ENCODE data around the gene IRF6. TPM values are rescaled to one million over a fixed set of nuclear protein-coding genes. Genes with fewer than 3 reads are reported as not detected.
A peak's percentile ranks its signal among the peaks of the same experiment; 100 is the strongest.

Gene IRF6
- total RNA-seq, 1 donor from 2014 or later: 43.3 TPM

- peaks cover 16% of the 10 kb centered on the region for H3K27me3 ChIP-seq (ENCODE audit: low read depth)
- no peak for DNase-seq
- H3K36me3 ChIP-seq: no peaks in the 10 kb centered on the region
- TF ChIP-seq CTCF (IDR thresholded peaks at IDR 0.05; ENCODE audit: borderline replicate concordance): no peak
- H3K4me3 ChIP-seq: no peak overlapping the region
- H3K9me3 ChIP-seq (replicated peaks): no peaks in the 10 kb centered on the region
- intact Hi-C loops (cut with micrococcal nuclease): no loop called here
- no peaks in the 10 kb centered on the region for H3K4me1 ChIP-seq
- H3K27ac ChIP-seq (replicated peaks): no peak overlapping the region
Observed at GRCh38 chr1:209815490-209815889, 9.5 kb upstream of the IRF6 start.

- H3K36me3 ChIP-seq: no peaks in the 10 kb centered on the region
- intact Hi-C loops (cut with micrococcal nuclease): no loop called here
- DNase-seq: no peak
- H3K4me3 ChIP-seq: no peak overlapping the region
- peaks cover 5% of the 10 kb centered on the region for H3K27me3 ChIP-seq (ENCODE audit: low read depth)
- no peak for TF ChIP-seq CTCF (IDR thresholded peaks at IDR 0.05; ENCODE audit: borderline replicate concordance)
- H3K27ac ChIP-seq (replicated peaks): no peak overlapping the region
- peaks cover under 1% of the 10 kb centered on the region for H3K4me1 ChIP-seq
- no peaks in the 10 kb centered on the region for H3K9me3 ChIP-seq (replicated peaks)
Observed at GRCh38 chr1:209813902-209814301, 8.0 kb upstream of the IRF6 start.

GRCh38 chr1:209810783-209811182, 4.8 kb upstream of the IRF6 start:
- Histone ChIP-seq H3K4me3 (no peak overlapping the region), H3K36me3 (no peaks in the 10 kb centered on the region), H3K27me3 (ENCODE audit: low read depth) (no peaks in the 10 kb centered on the region), H3K4me1 (peaks cover 29% of the 10 kb centered on the region), H3K9me3 (replicated peaks) (no peaks in the 10 kb centered on the region), H3K27ac (replicated peaks) (no peak overlapping the region)
- intact Hi-C loops (cut with micrococcal nuclease): no loop called here
- no peak for TF ChIP-seq CTCF (IDR thresholded peaks at IDR 0.05; ENCODE audit: borderline replicate concordance)
- no peak for DNase-seq

- H3K36me3 ChIP-seq: no peaks in the 10 kb centered on the region
Observed at GRCh38 chr1:209809611-209810010, 3.7 kb upstream of the IRF6 start.

GRCh38 chr1:209808059-209808581, 2.2 kb upstream of the IRF6 start:
- no peak for TF ChIP-seq CTCF (IDR thresholded peaks at IDR 0.05; ENCODE audit: borderline replicate concordance)
- peak; percentile 57 for DNase-seq

More at GRCh38 chr1:209809611-209810010, 3.7 kb upstream of the IRF6 start:
- Histone ChIP-seq H3K27me3 (ENCODE audit: low read depth) (no peaks in the 10 kb centered on the region), H3K4me1 (peaks cover 31% of the 10 kb centered on the region), H3K9me3 (replicated peaks) (no peaks in the 10 kb centered on the region), H3K4me3 (no peak overlapping the region), H3K27ac (replicated peaks) (no peak overlapping the region)
- intact Hi-C loops (cut with micrococcal nuclease): no loop called here
- no peak for TF ChIP-seq CTCF (IDR thresholded peaks at IDR 0.05; ENCODE audit: borderline replicate concordance)
- DNase-seq: no peak

More at GRCh38 chr1:209808059-209808581, 2.2 kb upstream of the IRF6 start:
- no peaks in the 10 kb centered on the region for H3K9me3 ChIP-seq (replicated peaks)
- no peaks in the 10 kb centered on the region for H3K27me3 ChIP-seq (ENCODE audit: low read depth)
- no peaks in the 10 kb centered on the region for H3K36me3 ChIP-seq
- intact Hi-C loops (cut with micrococcal nuclease): no loop called here
- H3K4me3 ChIP-seq: no peak overlapping the region
- H3K4me1 ChIP-seq: peaks cover 31% of the 10 kb centered on the region
- peak overlapping the region; percentile 76 for H3K27ac ChIP-seq (replicated peaks)
